ENCODE measurements around the gene DHX16.
"Not testable (repeated sequence)": the region's sequence is repeated elsewhere in the genome, so short reads cannot be mapped to it uniquely, and the experiment has no call there.

Gene DHX16

DNA sequence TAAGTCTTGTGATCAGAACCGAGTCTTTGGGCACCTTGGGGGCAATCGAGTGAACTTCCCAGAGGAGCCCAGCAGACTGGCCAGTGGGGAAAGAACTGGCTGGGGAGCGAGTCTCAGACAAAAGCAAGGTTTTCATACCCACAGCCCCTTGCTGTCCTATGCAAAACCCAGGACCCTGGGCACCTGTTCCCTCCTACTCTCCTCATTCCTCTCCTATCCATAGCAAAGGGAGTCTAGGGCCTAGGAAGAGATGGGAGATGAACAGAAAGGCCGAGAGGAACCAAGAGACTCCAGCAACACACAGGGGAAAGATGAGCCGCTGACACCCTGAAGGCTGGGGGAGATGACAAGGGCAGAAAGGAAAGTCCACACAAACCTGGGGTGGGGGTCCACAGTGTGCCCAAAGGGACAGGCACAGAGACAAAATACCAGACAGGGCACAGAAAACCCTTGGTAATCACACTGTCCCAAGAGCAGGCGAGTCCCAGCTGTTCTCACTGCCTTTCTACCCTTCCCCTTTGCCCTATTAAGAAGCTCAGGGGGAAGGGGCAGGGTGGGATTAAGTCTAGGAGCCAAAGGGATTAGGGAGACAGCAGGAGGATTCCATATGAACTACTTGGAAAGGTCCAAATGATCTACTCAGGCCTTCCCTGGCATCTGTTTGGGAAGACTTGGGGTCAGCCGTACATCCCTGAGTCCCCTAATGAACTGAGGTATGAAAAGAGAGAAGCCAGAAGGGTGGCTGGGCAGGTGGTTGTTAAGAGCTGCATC lies 7.1 kb upstream of the DHX16 start:
- Histone ChIP-seq H3K27me3 (ENCODE audit: control insufficient read depth in 5 of 5, insufficient read depth in 4 of 5, low read length in 5 of 5) (peaks cover 0 to 5% (median 0%) of the 10 kb centered on the region in 5 donors), H3K4me1 (ENCODE audit: control insufficient read depth in 5 of 5, insufficient read depth in 5 of 5, low read length in 5 of 5) (peaks cover 14 to 61% (median 57%) of the 10 kb centered on the region in 5 donors), H3K9ac (ENCODE audit: low read length in 5 of 5) (peak overlapping the region in 4 of 5 donors; percentile 30 to 66 (median 64)), H3K9me3 (ENCODE audit: control insufficient read depth in 5 of 5, low read length in 5 of 5) (no peaks in the 10 kb centered on the region), H3K27ac (ENCODE audit: low read depth, low read length) (peak overlapping the region; percentile 100), H3K36me3 (ENCODE audit: control insufficient read depth in 5 of 5, insufficient read depth in 5 of 5, low read length in 5 of 5) (peaks cover 6 to 47% (median 37%) of the 10 kb centered on the region in 5 donors), H3K4me3 (ENCODE audit: low read depth in 1 of 5, low read length in 5 of 5) (peak overlapping the region in 4 of 5 donors; percentile 19 to 44 (median 26))

DNA sequence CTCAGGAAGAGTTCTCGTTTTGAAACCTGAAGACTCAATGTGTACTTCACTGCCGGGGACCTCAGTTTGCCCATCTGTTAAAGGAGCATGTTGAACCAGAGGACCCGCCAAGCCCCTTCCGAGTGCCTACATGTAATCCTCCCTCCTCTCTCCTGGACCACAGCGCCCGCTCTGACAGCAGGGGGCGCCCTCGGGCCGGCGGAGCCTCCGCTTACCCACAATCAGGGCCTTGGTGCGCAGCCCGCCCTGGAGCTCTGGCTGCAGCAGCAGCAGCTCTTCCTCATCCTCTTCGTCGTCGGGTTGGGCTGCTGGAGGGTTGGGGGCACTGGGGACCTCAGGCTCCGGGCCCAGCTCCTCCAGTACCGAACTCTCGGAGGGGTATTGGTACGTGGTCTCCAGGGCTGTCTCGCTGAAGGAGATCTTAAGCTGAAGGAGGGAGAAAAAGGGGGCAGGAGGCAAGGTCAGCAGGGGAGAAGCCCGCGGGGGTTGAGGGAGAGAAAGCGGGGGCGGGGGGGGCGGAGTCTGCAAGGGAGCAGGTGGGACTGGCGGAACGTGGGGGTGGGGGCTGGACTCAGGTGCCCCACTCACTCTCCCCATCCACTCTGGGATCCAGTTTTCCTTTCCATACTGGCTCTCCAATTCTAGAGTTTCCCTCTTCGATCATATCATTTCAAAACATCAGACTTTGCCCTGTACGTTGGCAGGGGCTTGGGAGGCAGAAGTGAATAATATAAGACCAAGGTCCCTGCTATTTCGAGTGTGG lies 6.3 kb upstream of the DHX16 start:
- no peaks in the 10 kb centered on the region for H3K9me3 ChIP-seq (ENCODE audit: control insufficient read depth in 5 of 5, low read length in 5 of 5)
- H3K36me3 ChIP-seq (ENCODE audit: control insufficient read depth in 5 of 5, insufficient read depth in 5 of 5, low read length in 5 of 5): peaks cover 6 to 47% (median 37%) of the 10 kb centered on the region in 5 donors
- H3K4me1 ChIP-seq (ENCODE audit: control insufficient read depth in 5 of 5, insufficient read depth in 5 of 5, low read length in 5 of 5): peaks cover 14 to 54% (median 50%) of the 10 kb centered on the region in 5 donors
- H3K4me3 ChIP-seq (ENCODE audit: low read depth in 1 of 5, low read length in 5 of 5): peak overlapping the region in 4 of 5 donors; percentile 17 to 44 (median 22)
- H3K27me3 ChIP-seq (ENCODE audit: control insufficient read depth in 5 of 5, insufficient read depth in 4 of 5, low read length in 5 of 5): peaks cover 0 to 5% (median 0%) of the 10 kb centered on the region in 5 donors
- peak overlapping the region; percentile 100 for H3K27ac ChIP-seq (ENCODE audit: low read depth, low read length)
- H3K9ac ChIP-seq (ENCODE audit: low read length in 5 of 5): peak overlapping the region in 4 of 5 donors; percentile 30 to 66 (median 64)

DNA sequence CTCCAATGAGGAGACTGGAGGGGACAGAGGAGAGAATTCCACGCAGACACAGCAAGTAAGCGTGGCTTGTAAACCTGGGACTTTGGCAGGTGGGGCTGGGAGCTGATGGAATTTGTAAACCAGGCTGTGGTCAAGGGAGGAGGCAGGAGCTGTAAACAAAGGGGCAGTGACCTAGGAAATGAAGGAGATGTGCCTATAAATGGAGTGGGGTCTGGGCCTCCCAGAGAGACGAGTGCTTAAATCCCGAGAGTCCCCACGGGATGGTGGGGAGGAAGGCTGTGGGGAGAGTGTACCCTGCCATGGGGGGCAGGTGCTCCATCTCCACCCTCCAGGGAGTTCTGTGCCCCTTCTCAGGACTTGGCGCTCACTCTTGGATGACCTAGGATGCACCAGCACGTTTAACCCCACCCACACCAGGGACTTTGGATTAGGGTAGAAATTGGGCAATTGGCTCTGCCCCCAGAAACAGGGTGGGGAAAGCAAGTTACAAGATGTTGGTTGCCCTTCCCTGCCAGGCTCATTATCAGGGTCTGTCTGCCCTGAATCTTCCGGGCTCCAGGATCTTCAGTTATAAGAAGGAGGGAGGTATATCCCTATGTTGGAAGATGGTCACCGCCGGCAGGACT lies 4.0 kb upstream of the DHX16 start:
- Histone ChIP-seq H3K4me1 (ENCODE audit: control insufficient read depth in 5 of 5, insufficient read depth in 5 of 5, low read length in 5 of 5) (peaks cover 0 to 41% (median 38%) of the 10 kb centered on the region in 5 donors), H3K27me3 (ENCODE audit: control insufficient read depth in 5 of 5, insufficient read depth in 4 of 5, low read length in 5 of 5) (no peaks in the 10 kb centered on the region), H3K9me3 (ENCODE audit: control insufficient read depth in 5 of 5, low read length in 5 of 5) (no peaks in the 10 kb centered on the region), H3K36me3 (ENCODE audit: control insufficient read depth in 5 of 5, insufficient read depth in 5 of 5, low read length in 5 of 5) (peaks cover 6 to 47% (median 36%) of the 10 kb centered on the region in 5 donors), H3K9ac (ENCODE audit: low read length in 5 of 5) (no peak overlapping the region), H3K4me3 (ENCODE audit: low read depth in 1 of 5, low read length in 5 of 5) (no peak overlapping the region), H3K27ac (ENCODE audit: low read depth, low read length) (no peak overlapping the region)

DNA sequence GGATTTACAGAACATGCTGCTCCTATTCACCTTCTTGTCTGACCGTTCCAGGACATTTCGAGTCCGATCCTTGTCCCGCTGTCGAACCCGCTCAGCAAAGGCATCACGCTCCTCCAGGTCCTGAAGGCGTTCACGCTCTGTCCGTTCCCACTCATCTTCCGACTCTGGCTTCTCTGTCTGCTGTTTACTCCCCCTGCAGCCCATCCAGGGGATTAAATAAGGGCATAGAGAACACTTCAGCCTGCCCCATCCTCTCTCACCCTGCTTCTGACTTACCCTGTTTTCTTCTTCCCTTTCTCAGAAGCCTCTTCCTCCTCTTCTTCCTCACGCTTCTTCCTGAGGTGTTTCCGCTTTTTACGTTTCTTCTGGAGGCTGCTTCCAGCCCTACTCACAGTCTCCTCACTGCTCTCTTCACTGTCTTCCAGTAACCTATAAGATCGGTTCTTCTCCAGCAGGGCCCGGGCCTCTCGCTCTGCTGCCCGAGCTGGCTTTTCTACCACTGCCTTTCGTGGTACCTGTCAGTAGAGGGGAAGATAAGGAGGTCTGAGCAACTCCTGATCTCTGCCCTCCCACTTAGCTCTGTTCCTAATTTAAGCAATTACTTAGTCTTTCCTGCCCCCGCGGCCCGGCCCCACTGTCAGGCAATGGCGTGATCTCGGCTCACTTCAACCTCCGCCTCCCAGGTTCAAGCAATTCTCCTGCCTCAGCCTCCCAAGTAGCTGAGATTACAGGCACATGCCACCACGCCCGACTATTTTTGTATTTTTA lies 1.9 kb downstream of the DHX16 start:
- Histone ChIP-seq H3K27me3 (ENCODE audit: control insufficient read depth in 5 of 5, insufficient read depth in 4 of 5, low read length in 5 of 5) (no peaks in the 10 kb centered on the region), H3K9me3 (ENCODE audit: control insufficient read depth in 5 of 5, low read length in 5 of 5) (no peaks in the 10 kb centered on the region), H3K9ac (ENCODE audit: low read length in 5 of 5) (peak overlapping the region in 2 of 5 donors; percentile 93 to 95), H3K4me3 (ENCODE audit: low read depth in 1 of 5, low read length in 5 of 5) (no peak overlapping the region), H3K4me1 (ENCODE audit: control insufficient read depth in 5 of 5, insufficient read depth in 5 of 5, low read length in 5 of 5) (peaks cover 0 to 21% (median 16%) of the 10 kb centered on the region in 5 donors), H3K27ac (ENCODE audit: low read depth, low read length) (no peak overlapping the region), H3K36me3 (ENCODE audit: control insufficient read depth in 5 of 5, insufficient read depth in 5 of 5, low read length in 5 of 5) (peaks cover 12 to 44% (median 31%) of the 10 kb centered on the region in 5 donors)

DNA sequence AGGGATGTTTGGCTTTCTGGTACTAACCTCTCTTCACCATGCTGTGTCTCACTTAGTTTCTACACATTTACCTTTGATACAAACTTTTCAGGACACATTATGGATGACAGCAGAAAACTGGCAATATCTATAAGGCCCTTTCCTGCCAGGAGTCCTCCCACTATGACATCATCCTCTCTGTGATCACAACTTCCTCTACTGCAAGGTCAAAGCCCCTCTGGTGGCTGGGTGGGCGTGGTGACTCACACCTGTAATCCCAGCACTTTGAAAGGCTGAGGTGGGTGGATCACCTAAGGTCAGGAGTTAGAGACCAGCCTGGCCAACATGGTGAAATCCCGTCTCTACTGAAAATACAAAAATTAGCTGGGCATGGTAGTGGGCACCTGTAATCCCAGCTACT lies 6.5 kb downstream of the DHX16 start:
- not testable (repeated sequence) for H3K4me1 ChIP-seq (ENCODE audit: control insufficient read depth in 5 of 5, insufficient read depth in 5 of 5, low read length in 5 of 5); H3K27me3 ChIP-seq (ENCODE audit: control insufficient read depth in 5 of 5, insufficient read depth in 4 of 5, low read length in 5 of 5); H3K27ac ChIP-seq (ENCODE audit: low read depth, low read length); H3K9ac ChIP-seq (ENCODE audit: low read length in 5 of 5); H3K4me3 ChIP-seq (ENCODE audit: low read depth in 1 of 5, low read length in 5 of 5); H3K9me3 ChIP-seq (ENCODE audit: control insufficient read depth in 5 of 5, low read length in 5 of 5)
- H3K36me3 ChIP-seq (ENCODE audit: control insufficient read depth in 5 of 5, insufficient read depth in 5 of 5, low read length in 5 of 5): peaks cover 21 to 86% (median 71%) of the 10 kb centered on the region in 5 donors

DNA sequence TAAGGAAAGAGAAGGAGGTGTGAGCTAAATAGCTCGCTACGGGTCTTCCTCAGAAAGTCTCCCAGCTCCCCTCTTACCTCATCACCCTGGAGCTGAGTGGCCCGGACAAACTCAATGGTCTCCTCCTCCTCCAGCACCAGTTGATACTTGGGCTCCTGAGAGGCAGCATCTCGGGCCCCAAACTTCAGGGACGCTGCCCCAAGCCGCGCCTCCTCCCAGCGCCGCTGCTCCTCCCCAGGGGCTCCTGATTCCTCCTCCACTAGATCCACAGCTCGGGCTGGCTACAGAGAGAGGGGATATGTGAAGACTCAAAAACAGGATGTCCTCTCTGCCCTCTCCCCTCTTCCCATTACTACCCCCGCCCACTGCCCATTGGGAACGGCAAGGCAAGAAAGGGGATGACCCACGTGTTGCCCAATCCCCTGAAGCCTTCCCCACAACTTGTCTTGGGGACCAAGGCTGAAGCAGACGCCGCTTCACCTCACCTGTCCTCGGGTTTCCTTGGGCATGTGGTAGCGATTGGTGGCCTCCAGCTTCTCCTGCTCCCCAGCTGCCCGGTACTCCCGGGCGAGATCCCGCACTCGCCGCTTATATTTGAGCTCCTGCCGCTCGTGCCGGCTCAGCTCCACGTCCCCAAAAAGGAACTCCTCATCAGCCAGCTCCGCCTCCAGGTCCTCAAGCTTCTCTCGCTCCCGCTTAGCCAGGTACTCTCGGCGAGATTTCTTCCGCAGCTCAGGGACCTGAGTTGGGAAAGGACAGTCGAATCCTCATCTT lies 7.6 kb downstream of the DHX16 start:
- Histone ChIP-seq H3K9me3 (ENCODE audit: control insufficient read depth in 5 of 5, low read length in 5 of 5) (no peaks in the 10 kb centered on the region), H3K27me3 (ENCODE audit: control insufficient read depth in 5 of 5, insufficient read depth in 4 of 5, low read length in 5 of 5) (no peaks in the 10 kb centered on the region), H3K36me3 (ENCODE audit: control insufficient read depth in 5 of 5, insufficient read depth in 5 of 5, low read length in 5 of 5) (peaks cover 21 to 83% (median 70%) of the 10 kb centered on the region in 5 donors), H3K9ac (ENCODE audit: low read length in 5 of 5) (no peak overlapping the region), H3K4me3 (ENCODE audit: low read depth in 1 of 5, low read length in 5 of 5) (no peak overlapping the region), H3K27ac (ENCODE audit: low read depth, low read length) (no peak overlapping the region), H3K4me1 (ENCODE audit: control insufficient read depth in 5 of 5, insufficient read depth in 5 of 5, low read length in 5 of 5) (no peaks in the 10 kb centered on the region)

DNA sequence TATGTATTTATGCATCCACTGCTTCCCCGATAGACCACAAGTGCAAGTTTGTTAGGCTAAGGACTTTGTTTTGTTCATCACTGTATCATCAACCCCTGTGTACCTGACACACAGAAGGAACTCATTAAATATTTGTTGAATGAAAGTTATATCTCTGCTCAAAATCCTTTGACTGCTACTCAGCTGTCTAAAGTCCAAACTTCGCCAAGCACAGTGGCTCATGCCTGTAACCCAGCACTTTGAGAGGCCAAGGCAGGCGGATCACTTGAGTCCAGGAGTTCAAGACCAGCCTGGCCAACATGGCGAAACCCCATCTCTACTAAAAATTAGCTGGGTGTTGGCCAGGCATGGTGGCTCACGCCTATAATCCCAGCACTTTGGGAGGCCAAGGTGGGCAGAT lies 14.9 kb downstream of the DHX16 start:
- peaks cover 6 to 94% (median 89%) of the 10 kb centered on the region in 5 donors for H3K36me3 ChIP-seq (ENCODE audit: control insufficient read depth in 5 of 5, insufficient read depth in 5 of 5, low read length in 5 of 5)
- not testable (repeated sequence) for H3K9ac ChIP-seq (ENCODE audit: low read length in 5 of 5); H3K4me3 ChIP-seq (ENCODE audit: low read depth in 1 of 5, low read length in 5 of 5); H3K27me3 ChIP-seq (ENCODE audit: control insufficient read depth in 5 of 5, insufficient read depth in 4 of 5, low read length in 5 of 5); H3K9me3 ChIP-seq (ENCODE audit: control insufficient read depth in 5 of 5, low read length in 5 of 5); H3K27ac ChIP-seq (ENCODE audit: low read depth, low read length); H3K4me1 ChIP-seq (ENCODE audit: control insufficient read depth in 5 of 5, insufficient read depth in 5 of 5, low read length in 5 of 5)

DNA sequence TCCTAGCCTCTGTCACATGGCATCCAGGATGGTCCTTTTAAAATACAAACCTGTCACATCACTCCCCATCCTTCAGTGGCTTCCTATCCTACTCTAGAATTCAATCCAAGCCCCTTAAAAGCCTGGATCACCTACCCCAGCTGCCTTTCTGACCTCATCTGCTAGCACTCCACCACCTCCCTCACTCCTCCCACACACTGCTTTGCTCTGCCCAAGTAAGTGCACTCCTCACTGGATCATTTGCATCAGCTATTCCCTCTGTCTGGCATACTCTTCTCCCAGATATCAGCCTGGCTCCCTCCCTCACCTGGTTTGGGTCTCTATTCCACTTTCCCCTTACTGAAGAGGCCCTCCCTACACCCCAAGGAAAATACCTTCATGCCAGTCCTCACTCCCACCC lies 15.4 kb downstream of the DHX16 start:
- H3K9me3 ChIP-seq (ENCODE audit: control insufficient read depth in 5 of 5, low read length in 5 of 5): no peaks in the 10 kb centered on the region
- H3K4me1 ChIP-seq (ENCODE audit: control insufficient read depth in 5 of 5, insufficient read depth in 5 of 5, low read length in 5 of 5): peaks cover 0 to 4% (median 0%) of the 10 kb centered on the region in 5 donors
- no peak overlapping the region for H3K4me3 ChIP-seq (ENCODE audit: low read depth in 1 of 5, low read length in 5 of 5)
- no peak overlapping the region for H3K9ac ChIP-seq (ENCODE audit: low read length in 5 of 5)
- no peaks in the 10 kb centered on the region for H3K27me3 ChIP-seq (ENCODE audit: control insufficient read depth in 5 of 5, insufficient read depth in 4 of 5, low read length in 5 of 5)
- peaks cover 6 to 94% (median 89%) of the 10 kb centered on the region in 5 donors for H3K36me3 ChIP-seq (ENCODE audit: control insufficient read depth in 5 of 5, insufficient read depth in 5 of 5, low read length in 5 of 5)
- no peak overlapping the region for H3K27ac ChIP-seq (ENCODE audit: low read depth, low read length)

DNA sequence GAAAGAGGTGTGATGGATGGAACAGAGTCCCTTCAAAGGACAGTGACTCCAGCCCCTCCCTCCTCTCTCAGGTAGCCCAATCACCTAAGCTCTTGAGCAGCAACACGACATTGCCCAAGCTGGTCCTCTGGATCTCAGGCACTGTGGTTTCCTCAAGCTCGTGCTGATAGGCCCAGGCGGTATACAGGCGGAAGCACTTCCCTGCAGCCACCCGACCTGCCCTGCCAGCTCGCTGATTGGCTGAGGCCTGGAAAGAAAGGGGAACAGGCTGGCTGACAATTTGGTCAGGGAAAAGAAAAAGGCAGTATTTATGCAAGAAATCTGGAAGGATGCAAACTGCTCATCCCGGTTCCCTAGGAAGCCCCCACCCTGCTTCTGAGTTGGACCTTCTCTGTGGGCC lies 16.3 kb downstream of the DHX16 start:
- no peak overlapping the region for H3K9ac ChIP-seq (ENCODE audit: low read length in 5 of 5)
- H3K4me3 ChIP-seq (ENCODE audit: low read depth in 1 of 5, low read length in 5 of 5): no peak overlapping the region
- H3K36me3 ChIP-seq (ENCODE audit: control insufficient read depth in 5 of 5, insufficient read depth in 5 of 5, low read length in 5 of 5): peaks cover 5 to 94% (median 88%) of the 10 kb centered on the region in 5 donors
- H3K27ac ChIP-seq (ENCODE audit: low read depth, low read length): no peak overlapping the region
- H3K9me3 ChIP-seq (ENCODE audit: control insufficient read depth in 5 of 5, low read length in 5 of 5): no peaks in the 10 kb centered on the region
- no peaks in the 10 kb centered on the region for H3K27me3 ChIP-seq (ENCODE audit: control insufficient read depth in 5 of 5, insufficient read depth in 4 of 5, low read length in 5 of 5)
- peaks cover 0 to 4% (median 0%) of the 10 kb centered on the region in 5 donors for H3K4me1 ChIP-seq (ENCODE audit: control insufficient read depth in 5 of 5, insufficient read depth in 5 of 5, low read length in 5 of 5)
